ENCODE measurements around the gene TMEM247.

DNA sequence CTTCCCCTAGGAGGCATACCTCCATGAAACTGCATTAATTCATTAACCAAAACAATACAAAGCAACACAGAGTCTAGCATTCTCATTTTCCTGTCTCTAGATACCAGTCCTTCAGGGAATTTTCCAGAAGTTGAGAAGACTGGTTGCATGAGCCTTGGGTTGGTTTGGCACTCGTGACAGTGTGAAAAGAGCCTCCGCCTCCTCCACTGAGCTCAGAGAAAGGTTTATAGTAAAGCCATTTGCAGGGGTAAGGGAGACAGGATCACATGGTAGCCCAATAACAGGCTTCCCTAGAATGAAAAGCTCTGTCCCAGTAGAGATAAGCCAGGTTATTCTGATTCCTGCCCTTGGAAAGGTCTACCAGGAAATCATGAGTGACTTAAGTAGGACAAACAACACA lies 9.7 kb upstream of the TMEM247 start:
- TF ChIP-seq, protein P1, sequence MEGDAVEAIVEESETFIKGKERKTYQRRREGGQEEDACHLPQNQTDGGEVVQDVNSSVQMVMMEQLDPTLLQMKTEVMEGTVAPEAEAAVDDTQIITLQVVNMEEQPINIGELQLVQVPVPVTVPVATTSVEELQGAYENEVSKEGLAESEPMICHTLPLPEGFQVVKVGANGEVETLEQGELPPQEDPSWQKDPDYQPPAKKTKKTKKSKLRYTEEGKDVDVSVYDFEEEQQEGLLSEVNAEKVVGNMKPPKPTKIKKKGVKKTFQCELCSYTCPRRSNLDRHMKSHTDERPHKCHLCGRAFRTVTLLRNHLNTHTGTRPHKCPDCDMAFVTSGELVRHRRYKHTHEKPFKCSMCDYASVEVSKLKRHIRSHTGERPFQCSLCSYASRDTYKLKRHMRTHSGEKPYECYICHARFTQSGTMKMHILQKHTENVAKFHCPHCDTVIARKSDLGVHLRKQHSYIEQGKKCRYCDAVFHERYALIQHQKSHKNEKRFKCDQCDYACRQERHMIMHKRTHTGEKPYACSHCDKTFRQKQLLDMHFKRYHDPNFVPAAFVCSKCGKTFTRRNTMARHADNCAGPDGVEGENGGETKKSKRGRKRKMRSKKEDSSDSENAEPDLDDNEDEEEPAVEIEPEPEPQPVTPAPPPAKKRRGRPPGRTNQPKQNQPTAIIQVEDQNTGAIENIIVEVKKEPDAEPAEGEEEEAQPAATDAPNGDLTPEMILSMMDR (IDR thresholded peaks at IDR 0.05; ENCODE audit: insufficient read depth, low read depth, low read length) = no peak
- TF ChIP-seq EZH2 (IDR thresholded peaks at IDR 0.05; ENCODE audit: insufficient read depth, low read length) = no peak

All from astrocyte (in vitro differentiated cells and primary cell).